GM19043 (cell line): ENCODE results near the gene GUK1.
"Not testable (repeated sequence)": the region's sequence is repeated elsewhere in the genome, so short reads cannot be mapped to it uniquely, and the experiment has no call there.

Experiments used
- ATAC-seq: cut with Tn5 transposase; IDR thresholded peaks from one replicate; pipeline ENCODE4 v1.9.1; 2021; ENCODE audit warnings: low read depth; ENCODE audit not compliant: unreplicated experiment

GUK1 gene

DNA sequence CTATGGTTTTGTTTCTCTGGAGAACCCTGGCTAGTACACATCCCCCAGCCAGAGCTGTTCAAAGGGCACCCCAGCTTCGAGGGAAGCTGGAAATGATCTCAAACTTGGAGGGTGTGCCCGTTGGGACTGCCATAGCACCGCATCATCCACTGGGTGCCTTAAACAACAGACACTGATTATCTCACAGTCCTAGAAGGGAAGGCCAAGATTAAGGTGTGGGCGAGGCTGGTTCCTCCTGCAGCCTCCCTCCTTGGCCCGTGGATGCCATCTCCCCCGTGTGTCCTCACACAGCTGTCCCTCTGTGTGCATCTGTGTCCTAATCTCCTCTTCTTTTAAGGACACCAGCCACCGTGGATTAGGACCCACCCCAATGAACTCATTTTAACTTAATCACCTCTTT lies 21.3 kb downstream of the GUK1 start:
- no peak for ATAC-seq

DNA sequence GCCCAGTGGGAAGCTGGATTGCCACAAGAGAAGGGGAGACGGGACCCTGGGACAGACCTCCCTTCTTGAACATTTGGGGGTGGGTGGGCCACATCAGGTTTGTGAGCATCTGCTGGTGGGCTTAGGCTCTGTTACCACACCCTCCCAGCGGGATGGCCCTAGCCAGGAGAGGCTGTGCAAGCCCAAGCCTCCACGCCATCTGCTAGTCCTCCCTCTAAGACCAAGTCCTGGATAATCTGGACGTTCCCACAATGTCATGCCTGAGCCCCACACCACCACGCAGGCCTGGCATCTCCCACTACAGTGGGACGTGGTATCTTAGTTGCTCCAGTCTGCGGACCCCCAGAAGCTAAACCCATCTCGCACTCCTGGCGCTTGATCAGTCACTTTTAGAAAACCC lies 21.8 kb downstream of the GUK1 start:
- no peak for ATAC-seq

DNA sequence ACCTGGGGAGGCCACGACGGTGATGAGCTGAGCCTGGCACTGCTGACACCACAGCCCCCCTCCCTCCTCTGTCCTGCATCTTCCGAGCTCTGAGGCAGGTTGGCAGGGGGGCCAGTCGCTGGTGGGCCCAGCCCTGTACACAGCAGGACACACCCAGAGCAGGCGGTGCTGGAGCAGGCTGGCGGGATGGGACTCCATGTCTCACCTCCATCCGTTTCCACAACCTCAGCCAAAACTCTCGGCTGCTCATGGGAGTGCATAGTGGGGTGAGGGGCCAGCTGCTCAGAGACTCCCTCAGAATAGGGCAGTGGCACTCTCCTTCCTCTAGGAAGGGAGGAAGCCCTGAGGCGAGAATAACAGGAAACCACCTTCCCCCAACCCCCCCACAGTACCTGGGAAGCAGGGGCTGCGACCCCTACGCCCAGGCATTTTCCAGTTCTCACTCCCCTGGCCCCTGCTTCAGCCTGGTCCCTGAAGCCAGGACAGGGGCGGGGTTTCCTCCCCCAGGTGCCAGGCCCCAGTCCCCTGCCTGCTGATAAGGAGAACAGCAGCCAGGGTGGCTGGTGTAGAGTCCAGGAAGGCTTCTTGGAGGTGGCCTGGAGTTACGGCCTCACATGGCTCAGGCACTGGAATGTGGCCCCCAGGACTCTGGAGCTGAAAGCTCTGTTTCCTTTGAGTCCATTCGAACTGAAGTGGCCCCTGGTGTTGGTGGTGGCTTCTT lies 22.4 kb downstream of the GUK1 start:
- ATAC-seq: no peak

DNA sequence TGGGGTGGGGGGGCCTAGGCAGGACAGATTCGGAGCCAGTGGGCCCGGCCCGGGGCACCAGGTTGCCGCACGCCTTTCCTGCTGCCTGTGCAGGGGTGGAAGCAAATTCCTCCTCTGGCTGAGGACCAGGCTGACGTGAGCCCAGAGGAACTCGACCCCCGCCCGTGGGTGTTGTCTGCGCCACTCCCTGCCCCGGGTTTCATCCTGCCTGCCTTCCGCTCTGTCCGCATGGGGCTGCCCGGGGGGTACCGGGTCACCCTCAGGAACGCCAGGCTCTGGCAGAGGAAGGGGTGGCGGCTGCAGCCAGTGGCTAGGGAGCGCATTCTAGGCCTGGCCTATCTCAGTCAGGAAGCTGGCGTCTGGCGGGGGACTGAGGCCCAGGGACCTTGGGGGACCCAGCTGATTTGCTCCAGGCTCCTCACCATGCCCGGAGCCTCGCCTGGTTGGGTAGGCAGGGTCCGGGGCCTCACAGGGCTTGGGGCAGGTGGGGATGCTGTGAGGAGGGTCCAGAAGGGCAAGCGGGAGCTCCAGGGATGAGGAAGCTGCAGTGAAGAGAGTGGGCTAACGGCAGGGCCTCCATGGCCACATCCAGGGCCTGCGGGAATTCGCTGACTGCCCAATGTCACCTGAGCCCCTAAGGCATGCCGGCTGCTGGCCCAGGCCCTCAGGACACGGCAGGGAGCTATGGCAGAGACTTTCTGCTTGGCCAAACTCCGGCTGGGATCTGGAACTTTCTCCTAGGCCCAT lies 23.1 kb downstream of the GUK1 start:
- no peak for ATAC-seq

DNA sequence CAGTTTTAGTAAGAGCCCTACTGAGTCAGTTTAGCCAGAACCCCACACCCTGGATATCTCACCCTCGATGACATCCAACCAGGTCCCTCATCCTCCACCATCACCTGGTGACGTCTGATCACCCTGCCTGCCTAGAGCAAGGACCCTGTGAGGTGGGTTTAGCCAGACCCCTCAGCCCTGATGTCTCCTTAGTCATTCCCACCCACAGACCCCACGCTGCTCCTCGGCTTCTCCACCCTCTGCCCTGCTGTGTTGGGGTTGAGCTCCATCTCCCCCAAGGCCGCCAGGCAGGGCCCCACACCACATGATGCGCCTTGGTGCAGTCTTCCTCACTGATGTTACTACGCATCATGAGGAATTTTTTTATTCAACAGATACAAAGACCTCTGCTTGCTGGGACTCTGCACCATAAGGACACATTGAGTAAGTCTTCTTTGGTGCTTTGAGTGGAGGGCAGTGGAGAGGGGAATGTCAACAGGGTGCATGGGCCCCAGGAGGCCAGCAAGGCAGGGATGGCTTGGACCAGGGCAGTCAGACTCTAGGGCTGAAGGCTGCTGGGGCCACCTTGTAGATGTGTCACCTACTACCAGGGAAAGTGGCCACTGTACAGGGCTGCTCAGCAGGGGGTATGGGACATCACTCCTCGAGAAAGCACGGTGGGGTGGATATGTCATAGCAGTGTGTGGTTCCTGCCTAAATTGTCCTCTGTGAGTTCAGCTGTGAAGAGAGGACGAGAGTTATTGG lies 23.9 kb downstream of the GUK1 start:
- ATAC-seq: no peak

DNA sequence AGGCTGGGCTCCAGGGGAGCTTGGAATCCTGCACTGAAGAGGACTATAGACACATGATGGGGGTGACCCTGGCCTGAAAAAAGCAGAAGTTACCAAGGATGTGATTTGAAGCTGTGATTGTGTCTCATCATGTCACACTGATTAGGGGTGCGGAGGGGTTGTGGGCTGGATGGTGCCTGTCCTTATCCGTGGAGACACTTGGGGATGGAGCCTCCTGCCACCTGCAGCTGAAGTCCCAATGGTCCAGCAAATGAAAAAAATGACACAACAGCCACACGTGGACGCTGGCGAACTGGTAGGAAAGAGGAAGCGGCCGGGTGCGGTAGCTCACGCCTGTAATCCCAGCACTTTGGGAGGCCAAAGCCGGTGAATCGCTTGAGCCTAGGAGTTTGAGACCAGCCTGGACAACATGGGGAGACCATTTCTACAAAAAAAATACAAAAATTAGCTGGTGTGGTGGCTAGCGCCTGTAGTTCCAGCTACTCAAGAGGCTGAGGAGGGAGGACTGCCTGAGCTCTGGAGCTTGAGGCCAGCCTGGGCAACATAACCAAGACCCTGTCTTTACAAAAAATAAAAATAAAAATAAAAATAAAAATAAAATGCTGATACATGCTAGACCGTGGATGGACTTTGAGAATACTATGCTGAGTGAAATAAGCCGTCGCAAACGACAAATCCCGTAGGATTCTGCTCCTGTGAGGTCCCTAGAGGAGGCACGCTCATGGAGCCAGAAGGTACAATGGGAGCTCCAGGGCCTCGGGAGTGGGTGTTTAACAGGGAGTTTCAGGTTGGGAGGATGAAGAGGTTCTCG lies 24.7 kb downstream of the GUK1 start:
- no peak for ATAC-seq

DNA sequence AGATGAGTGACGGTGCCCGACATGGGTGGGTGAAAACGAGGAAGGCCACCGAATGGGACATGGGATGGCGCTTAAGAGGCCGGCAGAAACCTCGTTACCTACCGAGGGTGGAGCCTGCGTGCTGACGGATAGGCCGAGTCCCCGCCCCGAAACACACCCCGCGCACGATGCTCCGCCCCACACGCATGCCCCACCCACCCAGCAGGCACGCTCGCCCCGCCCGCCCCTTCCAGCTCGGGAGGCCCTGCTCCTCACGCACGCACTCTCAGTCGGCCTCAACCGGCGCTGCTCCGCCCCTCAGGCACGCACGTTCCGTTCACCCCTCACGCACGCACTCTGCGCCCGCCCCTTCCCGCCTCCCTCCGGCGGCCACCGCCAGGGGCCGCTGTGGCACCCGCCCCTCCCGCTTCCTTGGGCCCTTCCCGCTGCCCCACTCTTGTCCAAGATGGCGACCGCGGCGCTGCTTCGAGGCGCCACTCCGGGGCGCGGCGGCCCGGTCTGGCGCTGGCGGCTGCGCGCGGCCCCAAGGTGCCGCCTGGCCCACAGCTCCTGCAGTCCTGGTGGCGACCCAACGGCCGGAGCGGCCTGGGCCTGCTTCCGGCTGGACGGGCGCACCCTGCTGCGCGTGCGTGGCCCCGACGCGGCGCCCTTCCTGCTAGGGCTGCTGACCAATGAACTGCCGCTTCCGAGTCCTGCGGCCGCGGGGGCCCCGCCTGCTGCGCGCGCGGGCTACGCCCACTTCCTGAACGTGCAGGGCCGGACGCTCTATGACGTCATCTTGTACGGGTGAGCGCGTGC lies 25.5 kb downstream of the GUK1 start, which contains the start of gene IBA57:
Gene IBA57, plus strand, starts transcription at position 433 of the 798 bp plus-strand sequence. Its CDS starts 13 bp downstream, at position 446.
- ATAC-seq: peak; percentile 73

DNA sequence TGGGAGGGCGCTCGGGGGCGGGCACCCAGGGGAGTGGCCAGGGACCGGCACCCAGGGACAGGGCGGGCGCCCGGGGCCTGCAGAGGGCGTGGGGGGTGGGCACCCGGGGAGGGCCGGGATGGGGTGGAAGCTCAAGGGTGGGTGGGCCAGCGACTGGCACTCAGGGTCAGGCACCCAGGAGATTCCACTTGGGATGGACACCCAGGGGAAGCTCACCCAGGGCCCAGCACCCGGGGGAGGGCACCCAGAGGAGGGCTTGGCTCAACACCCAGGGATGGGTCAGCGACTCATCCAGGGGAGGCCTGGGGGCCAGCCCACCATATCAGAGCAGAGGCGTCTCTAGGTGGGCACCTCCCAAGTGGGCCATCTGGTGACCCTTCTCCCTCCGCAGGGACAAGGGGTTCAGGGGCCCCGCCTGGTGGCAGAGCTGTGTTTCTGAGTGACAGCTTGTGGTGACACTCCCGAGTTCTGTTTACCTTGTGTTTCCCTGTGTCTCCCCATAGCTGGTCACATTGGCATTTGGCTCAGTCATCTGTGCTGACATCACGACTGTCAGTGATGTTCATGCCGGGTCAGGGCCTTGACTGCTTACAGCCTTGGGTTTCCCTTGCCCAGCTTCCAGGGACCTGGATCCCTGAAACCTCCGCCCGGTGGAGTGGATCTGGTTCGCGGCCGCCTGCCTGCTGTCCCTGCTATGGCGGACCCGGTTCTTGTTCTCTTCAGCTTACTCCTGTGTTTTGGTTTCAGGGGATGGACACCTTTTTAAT lies 26.3 kb downstream of the GUK1 start:
- ATAC-seq: peak; percentile 17

DNA sequence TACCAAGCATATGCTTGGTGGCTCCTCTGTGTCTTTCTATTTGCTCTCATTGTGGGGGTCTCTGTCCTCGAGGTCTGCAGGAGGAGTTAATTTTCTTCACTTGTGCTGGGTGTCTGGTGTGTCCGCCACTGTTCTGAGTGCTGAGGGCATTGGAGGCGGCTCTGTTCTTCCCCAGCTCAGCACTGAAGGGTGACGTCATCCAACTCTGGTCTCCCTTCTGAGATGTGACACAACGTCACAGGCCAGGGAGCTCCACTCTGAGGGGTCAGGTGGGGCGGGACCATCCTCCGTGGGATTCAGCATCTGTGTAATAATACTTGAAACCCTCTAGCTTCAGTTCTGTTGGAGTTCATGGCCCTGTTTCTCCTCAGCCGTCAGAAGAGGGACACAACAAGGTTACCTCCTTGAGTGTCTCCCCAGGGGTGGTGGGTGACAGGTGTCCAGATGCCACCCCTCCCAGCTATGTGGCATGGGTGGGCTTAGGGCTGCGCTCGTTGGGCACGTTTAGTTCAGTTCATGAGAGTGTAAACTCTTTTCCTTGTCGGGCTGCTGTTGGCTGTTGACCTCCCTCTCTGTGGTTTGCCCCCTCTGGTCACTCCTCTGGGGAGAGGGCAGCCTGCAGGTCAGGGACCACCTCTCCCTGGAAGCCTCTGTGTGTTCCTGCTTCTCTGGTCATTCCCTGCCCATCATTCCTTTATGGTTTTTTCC lies 28.6 kb downstream of the GUK1 start:
- no peak for ATAC-seq

DNA sequence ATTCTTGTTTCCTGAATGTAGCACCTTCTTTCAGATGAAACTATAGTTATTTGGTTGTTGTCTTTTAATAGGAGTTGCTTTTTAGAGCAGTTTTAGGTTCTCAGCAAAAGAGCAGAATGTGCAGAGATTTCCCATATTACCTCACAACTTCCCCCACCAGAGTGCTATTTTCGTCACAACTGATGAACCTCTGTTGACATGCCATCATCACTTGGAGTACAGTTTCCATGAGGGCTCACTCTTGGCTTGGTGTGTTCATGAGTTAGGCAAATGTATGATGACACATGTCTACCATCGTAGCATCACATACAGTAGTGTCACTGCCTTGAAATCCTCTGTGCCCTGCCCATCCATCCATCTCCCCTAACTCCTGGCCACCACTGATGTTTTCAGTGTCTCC lies 29.3 kb downstream of the GUK1 start:
- no peak for ATAC-seq

DNA sequence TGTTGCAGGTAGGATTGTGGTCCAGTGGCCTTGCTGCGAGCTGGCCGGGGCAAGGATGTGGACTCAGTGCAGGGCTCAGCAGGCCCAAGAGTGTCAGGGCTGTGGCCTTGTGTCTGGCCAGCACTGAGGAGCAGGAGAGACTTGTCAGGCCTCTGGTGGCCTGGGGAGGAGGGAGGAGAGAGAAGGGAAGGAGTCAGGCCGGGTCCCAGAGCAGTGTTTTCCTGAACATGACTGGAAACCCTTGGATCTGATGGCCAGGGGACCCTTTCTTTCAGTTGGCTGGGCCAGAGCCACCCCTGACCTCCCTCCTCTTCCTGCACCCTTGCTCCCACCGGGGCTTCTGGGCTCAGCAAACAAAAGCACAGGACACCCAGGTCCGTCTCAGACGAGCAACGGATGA lies 30.6 kb downstream of the GUK1 start:
- ATAC-seq: no peak

DNA sequence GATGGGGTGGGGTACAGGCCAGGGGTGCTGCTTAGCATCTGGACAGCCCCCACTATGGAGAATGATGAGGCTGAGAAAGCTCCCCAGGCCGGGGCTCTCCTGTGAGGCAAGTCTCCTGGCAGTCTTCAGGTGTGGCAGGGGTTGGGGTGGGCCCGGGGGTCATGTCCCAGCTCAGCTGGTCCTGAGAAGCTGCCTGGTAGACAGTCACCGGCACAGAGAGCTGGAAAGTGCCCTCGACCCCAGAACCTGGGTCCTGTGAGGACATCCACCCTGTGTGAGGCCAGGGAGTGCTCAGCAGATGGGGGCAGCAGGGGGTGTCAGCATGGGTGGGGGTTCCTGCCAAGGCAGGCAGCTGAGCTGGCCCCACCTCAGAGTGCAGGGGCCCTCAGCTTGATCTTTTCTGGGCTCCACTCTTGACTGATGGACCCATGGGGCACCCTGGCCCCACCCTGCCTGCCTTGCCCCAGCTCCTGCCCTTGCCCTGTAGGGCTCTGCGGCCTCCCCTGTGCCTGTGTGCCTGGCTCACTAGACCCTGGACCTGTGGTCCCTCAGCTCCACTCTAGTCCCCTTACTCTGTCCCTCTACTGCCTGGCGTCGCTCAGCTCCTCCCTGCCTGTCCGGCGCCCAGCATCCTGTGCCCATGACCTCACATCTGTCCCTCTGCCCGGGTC lies 31.3 kb downstream of the GUK1 start:
- no peak for ATAC-seq

DNA sequence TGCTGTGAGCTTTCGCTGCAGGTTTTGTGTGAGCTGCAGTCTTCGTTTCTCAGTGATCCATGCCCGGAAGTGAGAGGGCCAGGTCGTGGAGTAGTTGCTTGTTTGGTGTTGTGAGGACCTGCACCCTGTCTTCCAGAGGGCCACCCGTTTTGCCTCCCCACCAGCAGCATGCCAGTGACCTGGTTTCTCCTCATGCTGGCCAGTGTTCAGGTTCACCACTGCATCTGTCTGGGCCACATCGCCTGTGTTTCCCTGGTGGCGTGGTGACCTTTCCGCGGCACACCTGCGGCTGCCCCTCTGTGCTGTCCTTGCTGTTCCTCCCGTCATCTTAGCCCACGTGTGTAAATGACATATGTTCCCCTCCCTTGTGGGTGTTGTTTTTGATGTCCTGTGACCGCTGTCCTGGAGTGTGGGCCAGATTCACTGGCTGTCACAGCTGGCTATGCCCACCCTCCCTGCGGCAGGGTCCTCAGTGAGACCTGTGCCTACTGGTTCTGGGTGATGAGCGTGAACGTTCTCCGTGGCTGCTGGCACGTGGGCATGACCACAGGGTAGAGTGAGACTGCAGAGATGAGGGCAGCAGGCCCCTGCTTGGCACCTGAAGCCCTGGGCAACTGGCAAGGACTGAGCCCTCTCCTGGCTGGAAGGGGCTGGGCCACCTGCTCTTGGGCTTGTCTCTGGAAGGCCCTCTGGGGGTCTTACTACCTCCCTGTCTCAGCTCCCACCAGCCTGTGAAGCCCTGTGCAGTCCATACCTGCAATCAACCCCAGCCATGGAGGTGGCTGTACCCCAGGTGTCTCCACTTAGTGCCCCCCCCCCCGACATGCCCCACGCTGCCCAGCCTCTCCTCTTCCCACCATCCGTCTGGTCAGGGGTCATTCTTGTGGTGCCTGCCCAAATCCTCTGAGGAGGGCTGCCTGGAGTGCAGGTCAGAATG lies 32.8 kb downstream of the GUK1 start:
- no peak for ATAC-seq

DNA sequence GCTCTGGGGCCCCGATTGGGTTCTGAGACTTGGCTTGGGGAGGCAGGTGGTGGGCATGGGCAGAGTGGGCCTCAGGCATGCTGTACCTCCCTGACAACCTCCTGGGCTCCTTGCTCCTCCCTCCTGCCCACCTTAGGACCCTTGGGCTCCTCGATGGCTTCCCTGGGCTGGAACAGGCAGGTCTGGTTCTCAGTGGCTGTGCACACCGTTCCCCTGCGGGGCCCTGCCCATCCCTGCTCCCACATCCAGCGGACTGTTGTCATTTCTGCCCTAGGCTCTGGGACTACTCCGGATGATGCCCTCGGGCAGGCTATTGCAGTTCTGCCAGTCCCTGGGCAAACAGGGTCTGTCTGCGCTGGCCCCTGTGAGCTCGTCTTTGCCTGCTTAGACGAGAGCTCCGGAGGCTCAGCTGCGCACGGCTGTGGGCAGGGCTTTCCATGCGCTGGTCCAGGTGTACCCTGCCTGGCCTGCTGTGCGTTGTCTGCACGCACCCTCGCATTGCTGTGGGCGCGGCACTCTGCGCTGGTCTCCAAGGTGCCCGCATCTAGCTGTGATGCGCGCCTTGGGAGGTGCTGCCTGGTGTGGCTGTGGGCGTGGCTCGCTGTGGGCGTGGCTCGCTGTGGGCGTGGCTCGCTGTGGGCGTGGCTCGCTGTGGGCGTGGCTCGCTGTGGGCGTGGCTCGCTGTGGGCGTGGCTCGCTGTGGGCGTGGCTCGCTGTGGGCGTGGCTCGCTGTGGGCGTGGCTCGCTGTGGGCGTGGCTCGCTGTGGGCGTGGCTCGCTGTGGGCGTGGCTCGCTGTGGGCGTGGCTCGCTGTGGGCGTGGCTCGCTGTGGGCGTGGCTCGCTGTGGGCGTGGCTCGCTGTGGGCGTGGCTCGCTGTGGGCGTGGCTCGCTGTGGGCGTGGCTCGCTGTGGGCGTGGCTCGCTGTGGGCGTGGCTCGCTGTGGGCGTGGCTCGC lies 33.7 kb downstream of the GUK1 start:
- ATAC-seq: not testable (repeated sequence)

DNA sequence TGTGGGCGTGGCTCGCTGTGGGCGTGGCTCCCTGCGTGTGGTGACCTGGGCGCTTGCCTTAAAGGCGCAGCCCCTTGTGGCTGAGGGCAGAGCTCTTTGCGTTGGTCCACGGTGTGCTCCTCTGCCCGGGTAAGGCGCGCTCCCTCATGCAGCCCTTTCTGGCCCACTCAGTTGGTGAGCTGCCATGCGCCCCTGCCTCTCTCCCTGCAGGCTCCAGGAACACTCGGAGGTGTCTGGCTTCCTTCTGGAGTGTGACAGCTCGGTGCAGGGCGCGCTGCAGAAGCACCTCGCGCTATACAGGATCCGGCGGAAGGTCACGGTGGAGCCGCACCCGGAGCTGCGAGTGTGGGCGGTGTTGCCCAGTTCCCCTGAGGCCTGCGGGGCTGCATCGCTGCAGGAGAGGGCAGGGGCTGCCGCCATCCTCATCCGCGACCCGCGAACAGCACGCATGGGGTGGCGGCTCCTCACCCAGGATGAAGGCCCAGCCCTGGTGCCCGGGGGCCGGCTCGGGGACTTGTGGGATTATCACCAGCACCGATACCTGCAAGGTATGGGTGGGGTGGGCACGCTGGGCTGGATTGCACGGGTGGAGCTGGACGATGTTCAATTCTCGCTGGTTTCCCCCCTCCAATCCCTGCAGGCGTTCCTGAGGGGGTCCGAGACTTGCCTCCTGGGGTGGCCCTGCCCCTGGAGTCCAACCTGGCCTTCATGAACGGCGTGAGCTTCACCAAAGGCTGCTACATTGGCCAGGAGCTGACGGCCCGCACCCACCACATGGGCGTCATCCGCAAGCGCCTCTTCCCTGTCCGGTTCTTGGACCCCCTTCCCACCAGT lies 34.6 kb downstream of the GUK1 start:
- no peak for ATAC-seq
